ENCODE measurements around the gene ADM2.
A peak's percentile ranks its signal among the peaks of the same experiment; 100 is the strongest.
"Not testable (repeated sequence)": the region's sequence is repeated elsewhere in the genome, so short reads cannot be mapped to it uniquely, and the experiment has no call there.

The ADM2 gene

DNA sequence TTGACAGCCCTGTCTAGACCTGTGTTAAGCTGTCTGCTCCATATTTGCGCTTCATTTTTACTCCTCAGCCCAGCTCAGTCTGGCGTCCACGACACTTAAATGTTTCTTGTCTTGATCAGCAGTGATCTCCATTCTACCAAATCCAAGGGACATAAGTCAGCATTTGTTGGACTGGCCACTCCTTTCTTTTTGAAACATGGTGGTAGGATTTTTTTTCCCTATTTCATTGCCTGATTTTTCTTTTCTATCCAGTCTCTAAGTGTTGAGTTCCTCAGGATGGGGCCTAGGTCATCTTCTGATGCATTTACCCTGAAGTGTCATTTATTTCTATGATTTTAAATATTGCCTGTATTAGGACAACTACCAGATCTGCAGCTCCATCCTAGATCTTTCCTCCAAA is 27.6 kb downstream of the ADM2 start:
- H3K4me3 ChIP-seq (ENCODE audit: low read length), result peak overlapping the region; percentile 95; the same call in 1 of the 2 replicates
- H3K9me3 ChIP-seq (ENCODE audit: control insufficient read depth, insufficient read depth, low read length), result no peaks in the 10 kb centered on the region
- no peak overlapping the region for H3K27ac ChIP-seq (ENCODE audit: low read length)
- no peak for DNase-seq (ENCODE audit: low read depth, low spot score)
- peaks cover 6% of the 10 kb centered on the region; the same call in 1 of the 2 replicates for H3K36me3 ChIP-seq (ENCODE audit: control insufficient read depth, insufficient read depth, low read length)
- no peaks in the 10 kb centered on the region for H3K27me3 ChIP-seq (ENCODE audit: control insufficient read depth, insufficient read depth, low read length)
- H3K4me1 ChIP-seq (ENCODE audit: control insufficient read depth, insufficient read depth, low read length), result peaks cover 4% of the 10 kb centered on the region
- no CpG with 5 or more reads among the region's 3 CpGs for whole genome bisulfite sequencing (ENCODE audit: insufficient coverage, insufficient read length)

DNA sequence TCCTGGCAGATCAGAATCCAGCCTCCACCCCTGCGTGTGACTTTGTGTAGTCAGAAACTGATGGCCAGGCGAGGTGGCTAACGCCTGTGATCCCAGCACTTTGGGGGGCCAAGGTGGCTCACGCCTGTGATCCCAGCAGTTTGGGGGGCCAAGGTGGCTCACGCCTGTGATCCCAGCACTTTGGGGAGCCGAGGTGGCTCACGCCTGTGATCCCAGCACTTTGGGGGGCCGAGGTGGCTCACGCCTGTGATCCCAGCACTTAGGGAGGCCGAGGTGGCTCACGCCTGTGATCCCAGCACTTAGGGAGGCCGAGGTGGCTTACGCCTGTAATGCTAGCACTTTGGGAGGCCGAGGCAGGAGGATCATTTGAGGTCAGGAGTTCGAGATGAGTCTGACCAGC is 31.8 kb downstream of the ADM2 start:
- no peaks in the 10 kb centered on the region for H3K9me3 ChIP-seq (ENCODE audit: control insufficient read depth, insufficient read depth, low read length)

DNA sequence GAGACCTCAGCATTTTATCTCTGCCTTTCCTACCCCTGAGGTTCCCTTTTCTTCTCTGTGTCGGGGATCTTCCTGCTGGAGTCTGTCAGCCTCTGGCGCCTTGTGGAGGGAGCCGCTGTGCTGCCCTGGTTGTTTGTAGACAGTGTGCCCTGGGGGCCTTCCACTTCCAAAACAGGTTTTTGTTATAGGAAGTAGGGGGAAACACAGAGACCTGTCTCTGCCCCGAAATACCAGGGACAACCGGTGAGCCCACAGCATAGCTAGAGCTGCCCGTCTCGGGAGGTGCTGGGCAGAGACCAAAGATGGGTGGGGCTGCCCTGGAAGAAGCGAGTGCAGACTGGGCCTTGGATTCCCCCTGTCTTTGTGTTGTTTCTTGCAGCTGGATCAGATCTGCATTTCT is 34.7 kb downstream of the ADM2 start:
- no peak overlapping the region for H3K27ac ChIP-seq (ENCODE audit: low read length)
- H3K36me3 ChIP-seq (ENCODE audit: control insufficient read depth, insufficient read depth, low read length), result peaks cover 15% of the 10 kb centered on the region
- no peak for DNase-seq (ENCODE audit: low read depth, low spot score)
- no peaks in the 10 kb centered on the region for H3K4me1 ChIP-seq (ENCODE audit: control insufficient read depth, insufficient read depth, low read length)
- H3K4me3 ChIP-seq (ENCODE audit: low read length), result no peak overlapping the region
- no CpG with 5 or more reads among the region's 8 CpGs for WGBS (ENCODE audit: insufficient coverage, insufficient read length)
- H3K27me3 ChIP-seq (ENCODE audit: control insufficient read depth, insufficient read depth, low read length), result no peaks in the 10 kb centered on the region
- no peaks in the 10 kb centered on the region for H3K9me3 ChIP-seq (ENCODE audit: control insufficient read depth, insufficient read depth, low read length)

More for the DNA sequence above, 31.8 kb downstream of the ADM2 start:
- peaks cover 4% of the 10 kb centered on the region for H3K36me3 ChIP-seq (ENCODE audit: control insufficient read depth, insufficient read depth, low read length)
- no peak for DNase-seq (ENCODE audit: low read depth, low spot score)
- H3K27me3 ChIP-seq (ENCODE audit: control insufficient read depth, insufficient read depth, low read length), result no peaks in the 10 kb centered on the region
- H3K4me1 ChIP-seq (ENCODE audit: control insufficient read depth, insufficient read depth, low read length), result peaks cover 2% of the 10 kb centered on the region; the same call in 1 of the 2 replicates
- no peak overlapping the region for H3K27ac ChIP-seq (ENCODE audit: low read length)
- H3K4me3 ChIP-seq (ENCODE audit: low read length), result no peak overlapping the region
- WGBS (ENCODE audit: insufficient coverage, insufficient read length), result no CpG with 5 or more reads among the region's 15 CpGs

DNA sequence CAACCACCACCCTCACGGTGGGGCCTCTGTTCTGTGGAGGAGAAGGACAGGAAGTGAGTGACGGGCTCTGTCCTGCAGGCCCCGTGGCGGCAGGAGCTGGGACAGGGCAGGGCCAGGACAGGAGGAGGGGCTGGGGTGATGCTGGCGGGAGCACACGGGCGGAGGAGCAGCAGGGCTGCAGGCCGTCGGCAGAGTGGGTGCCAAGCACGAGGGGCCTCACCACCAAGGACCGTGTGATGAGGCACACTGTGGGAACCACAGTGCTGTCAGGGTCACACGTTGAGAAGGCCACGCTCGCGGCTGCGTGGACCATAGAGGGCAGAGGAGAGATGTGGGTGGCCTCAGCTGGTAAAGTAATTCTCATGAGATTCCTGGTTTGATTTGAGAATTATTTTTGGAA is 35.5 kb downstream of the ADM2 start:
- H3K27me3 ChIP-seq (ENCODE audit: control insufficient read depth, insufficient read depth, low read length), result no peaks in the 10 kb centered on the region
- no CpG with 5 or more reads among the region's 16 CpGs for WGBS (ENCODE audit: insufficient coverage, insufficient read length)
- peaks cover 19% of the 10 kb centered on the region for H3K36me3 ChIP-seq (ENCODE audit: control insufficient read depth, insufficient read depth, low read length)
- H3K4me1 ChIP-seq (ENCODE audit: control insufficient read depth, insufficient read depth, low read length), result no peaks in the 10 kb centered on the region
- no peaks in the 10 kb centered on the region for H3K9me3 ChIP-seq (ENCODE audit: control insufficient read depth, insufficient read depth, low read length)
- no peak for DNase-seq (ENCODE audit: low read depth, low spot score)
- H3K27ac ChIP-seq (ENCODE audit: low read length), result no peak overlapping the region
- no peak overlapping the region for H3K4me3 ChIP-seq (ENCODE audit: low read length)

DNA sequence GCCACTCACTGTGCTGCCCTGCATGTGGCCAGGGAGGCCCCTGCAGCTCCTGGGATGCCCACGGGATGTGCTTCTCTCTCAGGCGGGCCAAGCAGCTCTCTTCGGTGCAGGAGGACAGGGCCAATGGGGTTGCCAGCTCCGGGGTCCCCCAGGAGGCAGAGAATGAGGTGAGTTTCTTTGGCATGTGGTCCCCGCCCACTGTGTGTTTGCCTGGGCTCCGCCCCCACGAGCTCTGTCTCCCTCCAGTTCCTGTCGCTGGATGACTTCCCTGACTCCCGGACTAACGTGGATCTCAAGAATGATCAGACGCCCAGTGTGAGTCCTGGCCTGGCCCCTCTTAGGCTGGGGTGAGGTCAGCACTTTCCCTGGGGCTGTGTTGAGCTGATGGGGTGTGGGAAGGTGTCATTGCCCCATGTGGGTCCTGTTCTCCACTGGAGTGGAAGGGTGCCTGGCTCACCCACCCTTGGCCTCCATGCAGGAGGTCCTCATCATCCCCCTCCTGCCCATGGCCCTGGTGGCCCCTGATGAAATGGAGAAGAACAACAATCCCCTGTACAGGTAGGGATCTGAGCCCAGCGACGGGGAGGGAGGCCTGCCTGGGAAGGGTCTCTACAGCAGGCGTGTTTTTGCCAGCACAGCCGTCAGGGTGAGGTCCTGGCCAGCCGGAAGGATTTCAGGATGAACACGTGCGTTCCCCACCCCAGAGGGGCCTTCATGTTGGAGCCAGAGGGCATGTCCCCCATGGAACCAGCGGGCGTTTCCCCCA is 36.3 kb downstream of the ADM2 start:
- Histone ChIP-seq H3K27ac (ENCODE audit: low read length) (no peak overlapping the region), H3K4me1 (ENCODE audit: control insufficient read depth, insufficient read depth, low read length) (no peaks in the 10 kb centered on the region), H3K27me3 (ENCODE audit: control insufficient read depth, insufficient read depth, low read length) (no peaks in the 10 kb centered on the region), H3K4me3 (ENCODE audit: low read length) (no peak overlapping the region), H3K36me3 (ENCODE audit: control insufficient read depth, insufficient read depth, low read length) (peaks cover 26% of the 10 kb centered on the region), H3K9me3 (ENCODE audit: control insufficient read depth, insufficient read depth, low read length) (no peaks in the 10 kb centered on the region)
- WGBS (ENCODE audit: insufficient coverage, insufficient read length), result no CpG with 5 or more reads among the region's 20 CpGs
- no peak for DNase-seq (ENCODE audit: low read depth, low spot score)

DNA sequence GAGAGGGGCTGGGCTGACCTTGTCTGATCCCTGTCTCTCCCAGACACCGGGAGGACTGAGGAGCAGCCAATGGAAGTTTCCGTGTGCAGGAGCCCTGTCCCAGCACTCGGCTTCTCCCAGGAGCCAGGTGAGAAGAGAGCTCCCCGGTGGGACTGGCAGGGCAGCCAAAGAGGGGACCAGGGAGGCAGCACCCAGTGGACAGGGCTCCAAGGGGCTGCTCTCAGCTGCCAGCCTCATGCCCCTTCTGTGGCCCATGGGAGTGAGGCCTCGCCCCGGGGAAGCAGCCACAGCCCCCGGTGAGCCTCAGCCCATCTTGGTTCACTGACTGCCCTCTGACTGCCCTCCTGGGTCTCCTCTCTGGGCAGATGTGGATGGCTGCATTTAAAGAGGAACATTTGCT is 37.3 kb downstream of the ADM2 start:
- Histone ChIP-seq H3K36me3 (ENCODE audit: control insufficient read depth, insufficient read depth, low read length) (peaks cover 34% of the 10 kb centered on the region), H3K27me3 (ENCODE audit: control insufficient read depth, insufficient read depth, low read length) (no peaks in the 10 kb centered on the region), H3K9me3 (ENCODE audit: control insufficient read depth, insufficient read depth, low read length) (no peaks in the 10 kb centered on the region), H3K4me3 (ENCODE audit: low read length) (no peak overlapping the region), H3K4me1 (ENCODE audit: control insufficient read depth, insufficient read depth, low read length) (no peaks in the 10 kb centered on the region), H3K27ac (ENCODE audit: low read length) (no peak overlapping the region)
- WGBS (ENCODE audit: insufficient coverage, insufficient read length), result no CpG with 5 or more reads among the region's 7 CpGs
- DNase-seq (ENCODE audit: low read depth, low spot score), result no peak

DNA sequence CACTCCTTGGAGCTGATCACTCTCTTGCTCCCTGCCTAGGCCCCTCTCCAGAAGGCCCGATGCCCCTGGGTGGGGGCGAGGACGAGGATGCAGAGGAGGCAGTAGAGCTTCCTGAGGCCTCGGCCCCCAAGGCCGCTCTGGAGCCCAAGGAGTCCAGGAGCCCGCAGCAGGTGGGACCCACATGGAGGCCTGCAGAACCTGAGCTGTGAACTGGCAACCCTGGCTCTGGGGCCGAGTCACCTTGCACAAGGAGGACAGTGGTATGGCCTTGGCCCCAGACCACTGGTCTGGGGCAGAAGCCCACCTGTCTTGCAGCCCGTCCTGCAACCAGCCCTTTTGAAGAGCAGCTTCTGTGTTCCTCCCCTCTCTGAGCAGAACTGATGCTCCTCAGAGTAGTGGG is 37.8 kb downstream of the ADM2 start:
- Histone ChIP-seq H3K4me3 (ENCODE audit: low read length) (no peak overlapping the region), H3K36me3 (ENCODE audit: control insufficient read depth, insufficient read depth, low read length) (peaks cover 34% of the 10 kb centered on the region), H3K9me3 (ENCODE audit: control insufficient read depth, insufficient read depth, low read length) (no peaks in the 10 kb centered on the region), H3K27me3 (ENCODE audit: control insufficient read depth, insufficient read depth, low read length) (no peaks in the 10 kb centered on the region), H3K4me1 (ENCODE audit: control insufficient read depth, insufficient read depth, low read length) (no peaks in the 10 kb centered on the region; the same call in 1 of the 2 replicates), H3K27ac (ENCODE audit: low read length) (no peak overlapping the region)
- no CpG with 5 or more reads among the region's 8 CpGs for WGBS (ENCODE audit: insufficient coverage, insufficient read length)
- DNase-seq (ENCODE audit: low read depth, low spot score), result no peak

DNA sequence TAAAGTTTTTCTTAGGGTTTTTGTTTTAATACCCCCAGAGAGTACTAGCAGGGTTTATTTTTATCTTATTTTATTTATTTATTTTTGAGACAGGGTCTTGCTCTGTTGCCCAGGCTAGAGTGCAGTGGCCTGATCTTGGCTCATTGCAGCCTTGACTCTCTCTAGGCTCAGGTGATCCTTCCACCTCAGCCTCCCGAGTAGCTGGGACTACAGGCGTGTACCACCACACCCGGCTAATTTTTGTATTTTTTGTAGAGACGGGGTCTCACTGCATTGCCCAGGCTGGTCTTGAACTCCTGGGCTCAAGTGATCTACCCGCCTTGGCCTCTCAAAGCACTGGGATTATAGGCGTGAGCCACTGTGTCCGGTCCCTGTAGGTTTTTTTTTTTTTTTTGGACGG is 38.8 kb downstream of the ADM2 start:
- H3K27me3 ChIP-seq (ENCODE audit: control insufficient read depth, insufficient read depth, low read length); H3K4me3 ChIP-seq (ENCODE audit: low read length); H3K4me1 ChIP-seq (ENCODE audit: control insufficient read depth, insufficient read depth, low read length); H3K27ac ChIP-seq (ENCODE audit: low read length); DNase-seq (ENCODE audit: low read depth, low spot score); H3K9me3 ChIP-seq (ENCODE audit: control insufficient read depth, insufficient read depth, low read length): not testable (repeated sequence)
- WGBS (ENCODE audit: insufficient coverage, insufficient read length), result no CpG with 5 or more reads among the region's 8 CpGs
- peaks cover 34% of the 10 kb centered on the region for H3K36me3 ChIP-seq (ENCODE audit: control insufficient read depth, insufficient read depth, low read length)

DNA sequence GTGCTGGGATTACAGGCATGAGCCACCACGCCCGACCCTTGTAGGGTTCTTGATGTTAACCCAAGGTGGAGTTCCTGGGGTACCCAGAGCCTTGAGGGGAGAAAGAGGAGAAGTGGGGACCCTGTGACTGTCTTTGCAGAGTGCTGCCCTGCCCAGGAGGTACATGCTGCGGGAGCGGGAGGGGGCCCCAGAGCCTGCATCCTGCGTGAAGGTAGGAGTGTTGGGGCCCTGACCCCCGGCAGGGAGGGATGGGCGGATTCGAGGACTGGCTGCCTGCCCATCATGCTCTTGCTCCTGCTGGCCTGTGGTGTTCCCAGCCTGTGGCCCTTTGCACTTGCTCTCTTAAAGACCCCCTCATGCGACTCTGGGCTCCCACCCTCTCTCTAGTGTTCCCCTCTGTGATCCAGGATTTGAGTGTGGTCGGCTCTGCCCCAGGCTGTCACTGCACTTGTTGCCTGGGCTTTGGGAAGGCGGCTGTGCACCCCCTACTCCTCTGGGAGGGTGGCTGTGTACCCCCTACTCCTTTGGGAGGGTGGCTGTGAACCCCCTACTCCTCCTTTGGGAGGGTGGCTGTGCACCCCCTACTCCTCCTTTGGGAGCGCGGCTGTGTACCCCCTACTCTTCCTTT is 39.6 kb downstream of the ADM2 start:
- Histone ChIP-seq H3K4me1 (ENCODE audit: control insufficient read depth, insufficient read depth, low read length) (peaks cover 1% of the 10 kb centered on the region; the same call in 1 of the 2 replicates), H3K4me3 (ENCODE audit: low read length) (no peak overlapping the region), H3K9me3 (ENCODE audit: control insufficient read depth, insufficient read depth, low read length) (no peaks in the 10 kb centered on the region), H3K27me3 (ENCODE audit: control insufficient read depth, insufficient read depth, low read length) (no peaks in the 10 kb centered on the region), H3K27ac (ENCODE audit: low read length) (no peak overlapping the region), H3K36me3 (ENCODE audit: control insufficient read depth, insufficient read depth, low read length) (peaks cover 34% of the 10 kb centered on the region)
- no peak for DNase-seq (ENCODE audit: low read depth, low spot score)
- WGBS (ENCODE audit: insufficient coverage, insufficient read length), result no CpG with 5 or more reads among the region's 13 CpGs

DNA sequence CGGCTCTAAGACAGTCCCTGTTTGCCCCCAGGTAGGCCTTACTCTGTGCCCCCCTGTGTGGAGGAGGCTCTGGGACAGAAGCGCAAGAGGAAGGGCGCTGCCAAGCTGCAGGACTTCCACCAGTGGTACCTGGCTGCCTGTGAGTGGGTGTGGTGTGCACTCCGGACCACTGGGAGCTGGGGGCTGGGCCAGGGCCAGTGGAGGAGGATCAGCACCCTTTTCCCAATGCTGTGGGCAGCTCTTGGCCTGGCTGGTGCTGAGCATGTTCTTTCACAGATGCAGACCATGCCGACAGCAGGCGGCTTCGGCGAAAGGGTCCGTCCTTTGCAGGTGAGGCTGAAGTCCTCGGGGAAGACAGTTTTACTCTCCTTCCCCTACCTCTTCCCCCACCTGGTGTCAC is 40.4 kb downstream of the ADM2 start:
- no peaks in the 10 kb centered on the region for H3K9me3 ChIP-seq (ENCODE audit: control insufficient read depth, insufficient read depth, low read length)
- WGBS (ENCODE audit: insufficient coverage, insufficient read length), result no CpG with 5 or more reads among the region's 10 CpGs
- peaks cover 5% of the 10 kb centered on the region for H3K4me1 ChIP-seq (ENCODE audit: control insufficient read depth, insufficient read depth, low read length)
- no peak overlapping the region for H3K4me3 ChIP-seq (ENCODE audit: low read length)
- H3K27me3 ChIP-seq (ENCODE audit: control insufficient read depth, insufficient read depth, low read length), result no peaks in the 10 kb centered on the region
- H3K27ac ChIP-seq (ENCODE audit: low read length), result no peak overlapping the region
- H3K36me3 ChIP-seq (ENCODE audit: control insufficient read depth, insufficient read depth, low read length), result peaks cover 33% of the 10 kb centered on the region
- DNase-seq (ENCODE audit: low read depth, low spot score), result no peak

Measured in iPS DF 6.9 (cell line).